Stimulated activated CD8-positive, alpha-beta memory T cell treated with anti-CD3 and anti-CD28 coated beads, Interleukin-15, amount 100 ng/mL, for 48 hours (primary cell): ENCODE measurements around the gene RPP25L.

Source experiments
- DNase-seq, 2 donors: peaks; one replicate each; pipeline ENCODE4 v3.0.0-alpha.2; 2020; ENCODE audit warnings: low read depth in 2 of 2

RPP25L gene

DNA sequence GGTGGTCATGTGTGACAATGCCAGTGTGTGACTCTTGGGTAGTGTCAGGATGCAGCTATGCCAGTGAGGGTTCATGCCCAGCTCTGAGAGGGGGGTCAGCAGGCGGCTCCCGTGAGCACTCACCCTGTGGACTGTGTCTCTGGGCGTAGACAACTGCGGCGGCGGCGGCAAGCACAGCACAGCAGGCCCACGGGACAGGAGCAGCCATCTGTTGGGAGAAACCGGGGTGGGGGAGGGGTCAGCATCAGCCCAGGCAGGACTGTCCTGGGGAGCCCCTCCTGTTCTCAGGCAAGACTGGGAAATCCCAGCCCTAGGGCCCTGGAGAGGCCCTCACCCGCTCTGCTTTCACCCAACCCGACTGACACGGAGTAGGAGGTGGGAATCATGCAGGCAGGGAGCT lies 43.1 kb downstream of the RPP25L start:
- no peak for DNase-seq

DNA sequence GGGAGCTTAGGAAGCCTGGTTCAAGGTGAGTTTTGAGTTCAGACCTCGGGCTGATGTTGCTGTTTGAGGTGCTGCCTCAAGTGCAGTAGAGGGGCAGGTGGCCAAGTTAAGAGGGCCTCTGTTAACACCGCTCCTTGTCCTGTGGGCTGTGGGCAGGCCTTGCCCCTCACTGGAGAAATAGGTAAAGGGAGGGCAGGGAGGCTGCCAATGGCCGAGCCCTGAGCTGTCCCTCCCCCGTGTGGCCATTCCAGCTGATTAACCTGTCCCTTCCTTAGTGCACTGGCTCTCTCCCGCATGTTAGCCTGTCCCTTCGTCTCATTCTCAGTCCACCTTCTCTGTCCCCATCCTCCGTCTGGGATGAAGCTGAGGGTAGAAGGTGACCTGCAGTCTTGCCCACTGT lies 43.8 kb downstream of the RPP25L start:
- no peak for DNase-seq

DNA sequence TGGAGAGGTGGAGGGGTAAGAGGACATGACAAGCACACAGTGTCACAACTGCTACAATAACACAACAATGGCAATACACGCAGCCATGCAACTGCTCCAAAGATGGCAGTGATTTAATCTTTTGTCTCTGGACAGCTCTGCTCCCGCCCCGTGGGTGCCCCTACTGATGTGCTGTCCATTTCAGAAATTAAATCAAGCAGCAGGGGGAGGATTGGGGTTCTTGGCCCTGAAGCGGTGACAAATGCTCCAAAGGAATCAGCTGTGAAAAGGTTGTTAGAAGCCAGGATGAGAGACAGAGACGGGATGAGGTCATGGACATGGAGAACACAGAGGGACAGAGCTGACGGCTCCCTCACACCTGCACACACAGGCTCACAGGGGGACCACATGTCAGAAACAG lies 44.9 kb downstream of the RPP25L start:
- DNase-seq, result no peak

DNA sequence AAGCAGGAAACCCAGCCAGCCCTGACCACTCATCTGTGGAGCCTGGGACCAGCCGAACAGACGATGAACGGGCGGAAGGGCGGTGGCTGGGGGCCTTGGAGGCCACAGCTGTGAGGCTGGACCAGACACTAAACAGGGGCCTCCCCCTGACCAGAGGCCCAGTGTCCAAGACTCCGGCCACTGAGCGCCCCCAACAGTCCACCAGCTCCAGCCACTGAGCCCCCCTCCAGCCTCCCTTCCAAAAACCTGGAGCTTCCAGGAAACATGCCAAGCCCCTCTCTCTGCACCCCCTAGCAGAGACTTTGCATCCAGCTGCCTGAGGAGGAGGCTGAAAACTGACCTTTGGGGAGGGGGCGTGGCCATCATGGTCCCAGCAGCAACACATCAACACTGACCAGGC lies 45.6 kb downstream of the RPP25L start:
- DNase-seq, result no peak

DNA sequence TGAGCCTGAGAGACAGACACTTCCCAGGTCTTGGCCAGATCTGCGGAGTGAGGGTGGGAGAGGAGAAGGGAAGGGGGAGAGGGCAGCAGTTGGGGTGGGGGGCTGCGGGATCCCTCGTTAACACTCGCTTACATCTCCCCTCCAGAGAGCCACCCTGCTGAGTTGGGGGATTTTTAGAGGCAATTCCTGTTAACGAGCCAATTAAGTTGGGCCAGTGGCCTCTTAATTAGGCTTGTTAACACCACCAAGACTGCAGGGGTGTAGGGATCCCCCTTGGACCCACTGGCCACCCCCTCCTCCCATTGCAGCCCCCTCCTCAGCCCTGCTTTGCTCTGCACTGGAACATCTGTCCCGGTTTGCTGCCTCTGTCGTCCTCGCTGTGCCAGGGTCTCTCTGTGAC lies 46.0 kb downstream of the RPP25L start:
- DNase-seq, result no peak

DNA sequence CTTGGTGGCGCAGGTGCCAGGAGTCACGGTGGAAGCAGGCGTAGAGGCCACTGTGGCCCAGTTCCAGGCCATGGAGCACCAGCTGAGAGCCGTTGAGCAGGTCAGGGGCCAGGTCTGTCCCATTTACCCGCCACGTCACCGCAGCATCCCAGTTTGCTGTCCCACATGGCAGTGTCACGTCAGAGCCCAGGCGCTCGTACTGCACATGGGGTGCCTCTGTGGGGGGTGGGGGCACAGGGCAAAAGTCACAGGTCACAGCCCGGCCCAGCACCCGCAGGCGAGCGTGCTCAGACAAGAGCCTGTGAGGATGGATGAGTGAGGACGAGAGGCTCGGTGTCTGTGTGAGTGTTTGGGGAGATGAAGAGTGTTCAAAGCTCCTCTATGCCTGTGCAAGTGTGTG lies 47.3 kb downstream of the RPP25L start:
- no peak for DNase-seq

DNA sequence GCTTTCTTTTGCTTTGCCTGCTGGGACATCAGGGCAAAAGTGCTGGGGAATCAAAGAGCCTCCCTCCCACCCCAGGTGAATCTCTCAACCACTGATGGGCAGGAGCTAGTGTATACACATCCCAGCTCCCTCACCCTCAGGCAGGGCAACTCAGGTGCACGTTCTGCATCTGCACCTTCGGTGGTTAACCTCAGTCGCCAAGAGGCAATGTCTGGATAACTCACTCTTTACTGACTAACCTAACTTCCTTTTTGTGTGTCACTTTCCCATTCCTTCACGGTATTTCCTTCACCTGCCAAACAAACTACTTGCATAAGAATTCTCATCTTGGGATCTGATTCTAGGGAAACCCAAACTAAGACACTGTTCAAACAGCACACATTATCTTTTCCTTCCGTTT lies 48.6 kb downstream of the RPP25L start:
- DNase-seq, result no peak

DNA sequence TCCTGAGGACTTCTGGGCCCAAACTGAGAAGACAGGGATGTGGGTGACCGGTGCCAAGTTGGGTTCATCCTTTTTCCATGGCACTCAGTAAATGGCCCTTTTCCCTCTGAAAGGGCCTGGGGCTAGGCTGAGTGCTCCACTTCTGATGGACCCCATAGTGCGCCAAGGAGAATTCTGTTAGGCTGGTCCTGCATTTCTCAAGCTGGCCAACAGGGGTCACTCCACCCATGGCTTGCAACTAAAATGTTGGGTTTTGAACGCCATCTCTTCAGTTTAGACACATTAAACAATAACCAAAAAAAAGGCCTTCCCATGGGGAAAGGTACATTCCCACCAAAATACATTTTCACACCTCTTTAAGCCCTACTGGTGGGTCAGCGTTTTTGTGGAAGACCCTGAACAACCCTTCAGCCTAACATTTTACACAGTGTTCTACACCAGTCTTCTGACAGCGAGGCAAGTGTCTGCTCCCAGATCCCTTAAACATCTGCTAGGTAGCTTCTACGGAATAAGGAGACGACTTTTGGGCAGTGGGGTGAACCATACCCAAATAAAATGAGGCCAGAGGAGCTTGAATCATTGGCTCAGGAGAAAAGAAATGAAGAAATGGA lies 49.7 kb downstream of the RPP25L start:
- DNase-seq, result no peak

DNA sequence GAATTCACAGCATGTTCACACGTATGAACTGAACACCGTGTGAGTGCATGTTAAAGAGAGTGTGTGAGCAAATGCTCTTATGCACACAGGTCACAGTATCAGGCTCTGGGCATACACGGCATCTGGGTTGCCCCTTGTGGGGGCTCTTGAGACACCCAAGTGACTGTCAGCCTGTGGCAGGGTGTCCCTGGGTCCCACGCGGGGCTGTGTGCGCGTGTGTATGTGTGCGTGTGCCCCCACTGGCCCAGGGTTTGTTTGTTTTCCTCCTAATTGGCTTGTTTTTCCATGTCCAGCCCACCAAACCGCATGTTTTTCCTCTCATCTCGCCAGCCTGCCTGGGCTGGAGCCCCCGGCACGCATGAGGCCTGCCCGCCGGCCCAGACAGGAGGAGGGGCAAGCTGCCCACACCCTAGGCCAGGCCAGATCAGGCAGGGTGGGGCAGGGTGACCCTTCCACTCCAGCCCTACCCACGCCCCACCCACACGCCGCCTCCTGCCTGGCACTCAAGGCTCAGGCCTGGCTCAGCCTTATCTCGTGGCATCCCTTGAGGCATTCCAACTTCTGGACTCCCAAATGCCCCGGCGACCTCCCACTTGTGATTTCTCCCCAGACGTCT lies 51.2 kb downstream of the RPP25L start:
- DNase-seq, result no peak
